Measurements from ENCODE around the gene BNIP1.

BNIP1 gene, protein sequence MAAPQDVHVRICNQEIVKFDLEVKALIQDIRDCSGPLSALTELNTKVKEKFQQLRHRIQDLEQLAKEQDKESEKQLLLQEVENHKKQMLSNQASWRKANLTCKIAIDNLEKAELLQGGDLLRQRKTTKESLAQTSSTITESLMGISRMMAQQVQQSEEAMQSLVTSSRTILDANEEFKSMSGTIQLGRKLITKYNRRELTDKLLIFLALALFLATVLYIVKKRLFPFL

DNA sequence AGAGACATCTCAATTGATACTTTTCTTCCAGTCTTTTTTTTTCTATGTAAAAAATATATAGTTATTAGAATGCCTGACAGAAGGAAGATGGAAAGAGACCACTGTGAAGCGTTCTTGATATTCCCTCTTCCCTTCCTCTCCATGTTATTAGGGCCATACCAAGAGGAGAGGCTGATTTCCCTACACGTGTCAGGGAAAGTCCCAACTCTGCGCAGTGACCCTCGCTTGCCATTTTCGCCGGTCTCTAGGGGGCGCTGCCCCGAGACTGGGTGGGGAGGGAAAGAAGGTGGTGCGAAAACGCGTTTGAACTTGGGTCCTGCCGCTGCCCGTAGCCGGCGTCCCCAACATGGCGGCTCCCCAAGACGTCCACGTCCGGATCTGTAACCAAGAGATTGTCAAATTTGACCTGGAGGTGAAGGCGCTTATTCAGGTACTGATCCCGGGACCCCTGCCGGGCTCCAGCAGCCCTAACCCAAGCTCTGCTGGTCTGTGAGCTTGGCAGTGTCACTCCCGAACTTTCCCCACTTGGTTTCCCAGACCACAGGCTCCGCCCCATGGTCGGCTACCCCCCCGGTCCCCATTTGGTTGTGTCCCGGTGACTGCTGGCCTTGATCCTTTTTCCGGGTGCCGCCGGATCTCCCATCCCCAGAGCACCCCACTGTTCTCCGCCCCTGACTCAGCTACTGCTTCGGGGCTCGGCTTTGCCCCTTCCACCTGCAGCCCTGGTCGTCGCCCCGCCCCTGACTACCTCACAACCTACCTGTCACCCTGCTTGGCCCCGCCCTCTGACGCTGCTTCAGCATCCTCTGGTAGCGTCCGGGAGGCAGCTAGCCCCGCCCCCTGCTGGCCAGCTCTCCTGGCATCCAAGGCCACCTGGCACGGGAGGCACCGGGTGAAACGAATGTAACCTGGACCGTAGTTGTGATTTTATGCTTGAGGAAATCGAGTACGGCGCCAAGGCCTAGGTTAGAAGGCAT, at the start of gene BNIP1:
TSS of gene BNIP1 (plus strand) at position 332 of the 977 bp plus-strand sequence. CDS start at position 347, 15 bp downstream.
- Histone ChIP-seq H3K4me1 (ENCODE audit: low read depth, poor library complexity, severe bottlenecking) (peaks cover 8% of the 10 kb centered on the region), H3K27me3 (ENCODE audit: insufficient read depth, low read depth) (no peaks in the 10 kb centered on the region), H3K79me2 (ENCODE audit: insufficient read depth, low read depth) (no peaks in the 10 kb centered on the region), H3K4me2 (peak within 1 kb of the TSS; percentile 23; the same call in 1 of the 2 replicates), H3K9ac (peak within 1 kb of the TSS; percentile 81), H3K36me3 (ENCODE audit: insufficient read depth) (no peaks in the 10 kb centered on the region), H2AFZ (ENCODE audit: low read depth) (peak within 1 kb of the TSS; percentile 88), H3K27ac (peak within 1 kb of the TSS; percentile 67), H4K20me1 (ENCODE audit: insufficient read depth) (no peaks in the 10 kb centered on the region), H3K4me3 (IDR thresholded peaks at IDR 0.05; ENCODE audit: insufficient read depth, low read depth, low read length) (no peak within 1 kb of the TSS)
- peak; percentile 63 for TF ChIP-seq CTCF (conservative IDR thresholded peaks at IDR 0.05; ENCODE audit: low read depth, low read length)

GRCh38 chr5:173098787-173099186, 45.5 kb upstream of the BNIP1 start:
- Histone ChIP-seq H3K4me2 (no peak overlapping the region), H3K27ac (no peak overlapping the region), H3K9ac (no peak overlapping the region), H3K4me3 (IDR thresholded peaks at IDR 0.05; ENCODE audit: insufficient read depth, low read depth, low read length) (no peak overlapping the region), H2AFZ (ENCODE audit: low read depth) (no peak overlapping the region), H3K36me3 (ENCODE audit: insufficient read depth) (no peaks in the 10 kb centered on the region), H4K20me1 (ENCODE audit: insufficient read depth) (no peaks in the 10 kb centered on the region), H3K4me1 (ENCODE audit: low read depth, poor library complexity, severe bottlenecking) (no peaks in the 10 kb centered on the region), H3K27me3 (ENCODE audit: insufficient read depth, low read depth) (no peaks in the 10 kb centered on the region), H3K79me2 (ENCODE audit: insufficient read depth, low read depth) (no peaks in the 10 kb centered on the region)
- TF ChIP-seq CTCF (conservative IDR thresholded peaks at IDR 0.05; ENCODE audit: low read depth, low read length), result no peak

GRCh38 chr5:173099461-173099860, 44.9 kb upstream of the BNIP1 start:
- Histone ChIP-seq H3K36me3 (ENCODE audit: insufficient read depth) (no peaks in the 10 kb centered on the region), H2AFZ (ENCODE audit: low read depth) (no peak overlapping the region), H4K20me1 (ENCODE audit: insufficient read depth) (no peaks in the 10 kb centered on the region), H3K27me3 (ENCODE audit: insufficient read depth, low read depth) (no peaks in the 10 kb centered on the region), H3K9ac (no peak overlapping the region), H3K4me2 (no peak overlapping the region), H3K27ac (no peak overlapping the region), H3K4me1 (ENCODE audit: low read depth, poor library complexity, severe bottlenecking) (no peaks in the 10 kb centered on the region), H3K79me2 (ENCODE audit: insufficient read depth, low read depth) (no peaks in the 10 kb centered on the region), H3K4me3 (IDR thresholded peaks at IDR 0.05; ENCODE audit: insufficient read depth, low read depth, low read length) (no peak overlapping the region)
- no peak for TF ChIP-seq CTCF (conservative IDR thresholded peaks at IDR 0.05; ENCODE audit: low read depth, low read length)

- Histone ChIP-seq H3K9ac (no peak overlapping the region), H3K27ac (no peak overlapping the region), H4K20me1 (ENCODE audit: insufficient read depth) (no peaks in the 10 kb centered on the region), H3K4me2 (no peak overlapping the region), H3K4me3 (IDR thresholded peaks at IDR 0.05; ENCODE audit: insufficient read depth, low read depth, low read length) (no peak overlapping the region), H2AFZ (ENCODE audit: low read depth) (no peak overlapping the region), H3K36me3 (ENCODE audit: insufficient read depth) (no peaks in the 10 kb centered on the region), H3K4me1 (ENCODE audit: low read depth, poor library complexity, severe bottlenecking) (no peaks in the 10 kb centered on the region), H3K27me3 (ENCODE audit: insufficient read depth, low read depth) (no peaks in the 10 kb centered on the region), H3K79me2 (ENCODE audit: insufficient read depth, low read depth) (no peaks in the 10 kb centered on the region)
- TF ChIP-seq CTCF (conservative IDR thresholded peaks at IDR 0.05; ENCODE audit: low read depth, low read length), result no peak
Observed at GRCh38 chr5:173101245-173101644, 43.1 kb upstream of the BNIP1 start.
